Osteocyte (in vitro differentiated cells): ENCODE data around the gene UGT1A7. TPM values are rescaled to one million over a fixed set of nuclear protein-coding genes. Genes with fewer than 3 reads are reported as not detected.
"Not testable (repeated sequence)": the region's sequence is repeated elsewhere in the genome, so short reads cannot be mapped to it uniquely, and the experiment has no call there.

Source experiments
- DNase-seq: peaks from one replicate; pipeline ENCODE4 v3.0.0; 2021; ENCODE audit warnings: mixed read lengths; ENCODE audit not compliant: unreplicated experiment; ENCODE audit errors: extremely low spot score
- H3K27ac Mint-ChIP-seq: one replicate; pipeline ENCODE4 v1.8.0; 2021; ENCODE audit warnings: mild to moderate bottlenecking, mixed read lengths; ENCODE audit not compliant: unreplicated experiment
- H3K27me3 Mint-ChIP-seq: one replicate; pipeline ENCODE4 v1.8.0; 2021; ENCODE audit warnings: mixed read lengths; ENCODE audit not compliant: unreplicated experiment
- H3K36me3 Mint-ChIP-seq: one replicate; pipeline ENCODE4 v1.8.0; 2021; ENCODE audit warnings: mixed read lengths; ENCODE audit not compliant: unreplicated experiment
- H3K4me1 Mint-ChIP-seq: one replicate; pipeline ENCODE4 v1.8.0; 2021; ENCODE audit warnings: mixed read lengths; ENCODE audit not compliant: unreplicated experiment
- H3K4me3 Mint-ChIP-seq: one replicate; pipeline ENCODE4 v1.8.0; 2021; ENCODE audit warnings: mild to moderate bottlenecking, moderate library complexity, mixed read lengths; ENCODE audit not compliant: unreplicated experiment
- H3K9me3 Mint-ChIP-seq: one replicate; pipeline ENCODE4 v1.8.0; 2021; ENCODE audit warnings: mixed read lengths; ENCODE audit not compliant: unreplicated experiment
- total RNA-seq: library from RNA; stranded (reverse); gene quantifications from 2 replicates; pipeline ENCODE4 v1.2.1, GENCODE V29; 2021
- TF ChIP-seq, protein P1 (sequence below): fragments of 200-600 bp; sonication (generic); IDR thresholded peaks from 2 replicates; pipeline ENCODE4 v1.5.0; 2021; ENCODE audit warnings: antibody characterized with exemption, mild to moderate bottlenecking, moderate library complexity

Gene UGT1A7
- total RNA-seq, 1 donor from 2014 or later, result not detected

DNA sequence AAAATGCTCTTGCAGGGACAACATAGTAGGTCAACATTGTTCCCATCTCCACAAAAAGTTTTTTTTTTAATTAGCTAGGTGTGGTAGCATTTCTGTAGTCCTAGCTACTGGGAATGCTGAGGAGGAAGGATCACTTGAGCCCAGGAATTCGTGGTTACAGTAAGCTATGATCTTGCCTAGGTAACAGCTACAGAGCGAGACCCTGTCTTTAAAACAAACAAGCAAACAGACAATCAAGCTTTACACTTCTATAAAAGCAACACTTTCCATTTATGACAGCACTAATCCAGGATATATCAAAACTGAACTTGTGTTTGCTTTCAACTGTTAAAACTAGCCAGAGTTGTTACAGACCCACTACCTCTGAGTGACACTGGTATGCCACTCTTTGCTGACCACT is 59.2 kb downstream of the UGT1A7 start:
- Mint-ChIP-seq H3K27ac (no peak overlapping the region), H3K36me3 (no peaks in the 10 kb centered on the region), H3K4me3 (no peak overlapping the region), H3K9me3 (no peaks in the 10 kb centered on the region), H3K27me3 (peaks cover 58% of the 10 kb centered on the region), H3K4me1 (no peaks in the 10 kb centered on the region)
- TF ChIP-seq, protein P1, sequence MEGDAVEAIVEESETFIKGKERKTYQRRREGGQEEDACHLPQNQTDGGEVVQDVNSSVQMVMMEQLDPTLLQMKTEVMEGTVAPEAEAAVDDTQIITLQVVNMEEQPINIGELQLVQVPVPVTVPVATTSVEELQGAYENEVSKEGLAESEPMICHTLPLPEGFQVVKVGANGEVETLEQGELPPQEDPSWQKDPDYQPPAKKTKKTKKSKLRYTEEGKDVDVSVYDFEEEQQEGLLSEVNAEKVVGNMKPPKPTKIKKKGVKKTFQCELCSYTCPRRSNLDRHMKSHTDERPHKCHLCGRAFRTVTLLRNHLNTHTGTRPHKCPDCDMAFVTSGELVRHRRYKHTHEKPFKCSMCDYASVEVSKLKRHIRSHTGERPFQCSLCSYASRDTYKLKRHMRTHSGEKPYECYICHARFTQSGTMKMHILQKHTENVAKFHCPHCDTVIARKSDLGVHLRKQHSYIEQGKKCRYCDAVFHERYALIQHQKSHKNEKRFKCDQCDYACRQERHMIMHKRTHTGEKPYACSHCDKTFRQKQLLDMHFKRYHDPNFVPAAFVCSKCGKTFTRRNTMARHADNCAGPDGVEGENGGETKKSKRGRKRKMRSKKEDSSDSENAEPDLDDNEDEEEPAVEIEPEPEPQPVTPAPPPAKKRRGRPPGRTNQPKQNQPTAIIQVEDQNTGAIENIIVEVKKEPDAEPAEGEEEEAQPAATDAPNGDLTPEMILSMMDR, result no peak
- no peak for DNase-seq

DNA sequence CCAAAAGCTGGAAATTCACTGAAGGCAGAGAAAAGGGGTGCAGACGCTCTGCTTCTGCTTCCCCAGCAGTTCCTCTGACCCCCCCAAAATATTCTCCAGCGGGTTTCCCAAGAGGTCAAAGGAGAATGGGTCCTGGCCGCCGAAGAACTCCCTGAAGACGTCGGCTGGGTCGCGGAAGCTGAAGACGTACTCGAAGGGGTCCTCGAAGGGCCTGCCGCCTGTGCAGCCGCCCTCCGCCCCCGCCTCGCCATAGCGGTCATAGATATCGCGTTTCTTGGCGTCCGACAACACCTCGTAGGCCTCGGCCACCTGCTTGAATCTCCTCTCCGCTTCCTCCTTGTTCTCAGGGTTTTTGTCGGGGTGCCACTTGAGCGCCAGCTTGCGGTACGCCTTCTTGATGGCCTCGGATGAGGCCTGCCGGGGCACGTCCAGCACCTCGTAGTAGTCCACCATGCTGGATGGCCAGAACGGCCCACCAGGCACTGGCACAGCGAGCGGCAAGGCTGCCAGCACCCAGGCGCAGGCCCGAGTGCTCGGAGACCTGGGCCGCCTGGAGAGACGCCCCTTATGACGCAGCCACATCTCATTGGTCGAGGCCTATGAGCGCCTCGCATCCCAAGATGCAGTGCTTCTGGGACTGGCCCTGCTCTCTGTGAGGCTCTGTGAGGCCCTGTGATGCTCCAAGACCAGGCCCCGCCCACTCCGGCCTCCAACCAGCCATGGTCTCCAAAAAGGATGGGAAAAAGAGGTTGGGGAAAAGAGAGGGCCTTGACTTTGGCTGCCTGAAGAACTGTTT is 62.0 kb downstream of the UGT1A7 start:
- Mint-ChIP-seq H3K27me3 (peaks cover 56% of the 10 kb centered on the region), H3K9me3 (no peaks in the 10 kb centered on the region), H3K4me3 (no peak overlapping the region), H3K27ac (no peak overlapping the region), H3K4me1 (no peaks in the 10 kb centered on the region), H3K36me3 (no peaks in the 10 kb centered on the region)
- DNase-seq, result no peak
- TF ChIP-seq, protein P1, result no peak

DNA sequence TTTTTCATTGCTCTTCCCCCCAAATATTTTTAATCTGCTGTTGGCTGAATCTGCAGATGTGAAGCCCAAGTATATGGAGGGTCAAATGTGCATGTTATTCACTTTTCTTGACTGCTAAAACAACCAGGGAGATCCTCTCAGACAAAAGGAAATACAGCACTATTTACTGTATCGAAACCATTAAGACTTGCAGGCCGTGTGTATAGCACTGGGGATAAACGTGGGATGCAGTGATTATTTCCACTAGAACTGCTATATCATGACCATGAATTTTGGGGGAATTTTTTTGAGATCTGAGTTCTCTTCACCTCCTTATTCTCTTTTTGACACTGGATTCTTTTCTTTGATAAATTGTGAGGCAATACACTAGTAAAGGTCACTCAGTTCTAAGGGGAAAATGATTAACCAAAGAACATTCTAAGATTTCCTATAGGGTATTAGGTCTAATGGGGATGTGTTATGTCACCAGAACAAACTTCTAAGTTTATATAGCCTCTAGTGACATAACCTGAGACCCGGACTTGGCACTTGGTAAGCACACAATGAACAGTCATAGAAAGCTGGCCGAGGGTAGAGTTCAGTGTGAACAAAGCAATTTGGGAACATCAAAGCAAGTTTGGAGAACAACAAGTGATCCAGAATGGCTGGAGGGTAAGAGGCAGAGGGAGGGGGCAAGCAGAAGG is 63.5 kb downstream of the UGT1A7 start:
- TF ChIP-seq, protein P1, result no peak
- Mint-ChIP-seq H3K27ac (no peak overlapping the region), H3K27me3 (peaks cover 61% of the 10 kb centered on the region), H3K4me3 (no peak overlapping the region), H3K36me3 (no peaks in the 10 kb centered on the region), H3K4me1 (no peaks in the 10 kb centered on the region), H3K9me3 (peaks cover 5% of the 10 kb centered on the region)
- DNase-seq, result no peak

DNA sequence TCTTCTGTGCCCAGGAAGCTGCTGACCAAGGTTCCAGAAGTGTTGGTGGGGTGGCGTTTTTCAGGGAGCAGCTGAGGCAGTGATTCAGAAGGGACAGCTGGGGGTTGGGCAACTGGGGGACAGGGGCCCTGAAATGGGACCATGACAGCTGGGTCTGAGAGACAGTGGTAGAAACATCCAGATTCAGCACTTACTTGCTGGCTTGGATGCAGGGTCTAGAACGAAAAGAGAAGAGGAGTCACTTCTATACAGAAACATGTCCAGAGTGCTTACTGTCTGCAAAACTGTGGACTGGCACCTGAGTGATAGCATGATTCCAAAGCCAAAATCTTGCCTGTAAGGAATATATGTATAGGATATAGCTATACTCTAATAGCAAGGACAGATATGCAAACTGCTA is 64.1 kb downstream of the UGT1A7 start:
- not testable (repeated sequence) for DNase-seq, H3K27ac Mint-ChIP-seq, H3K4me3 Mint-ChIP-seq, H3K9me3 Mint-ChIP-seq, H3K36me3 Mint-ChIP-seq, H3K4me1 Mint-ChIP-seq
- peaks cover 57% of the 10 kb centered on the region for H3K27me3 Mint-ChIP-seq

DNA sequence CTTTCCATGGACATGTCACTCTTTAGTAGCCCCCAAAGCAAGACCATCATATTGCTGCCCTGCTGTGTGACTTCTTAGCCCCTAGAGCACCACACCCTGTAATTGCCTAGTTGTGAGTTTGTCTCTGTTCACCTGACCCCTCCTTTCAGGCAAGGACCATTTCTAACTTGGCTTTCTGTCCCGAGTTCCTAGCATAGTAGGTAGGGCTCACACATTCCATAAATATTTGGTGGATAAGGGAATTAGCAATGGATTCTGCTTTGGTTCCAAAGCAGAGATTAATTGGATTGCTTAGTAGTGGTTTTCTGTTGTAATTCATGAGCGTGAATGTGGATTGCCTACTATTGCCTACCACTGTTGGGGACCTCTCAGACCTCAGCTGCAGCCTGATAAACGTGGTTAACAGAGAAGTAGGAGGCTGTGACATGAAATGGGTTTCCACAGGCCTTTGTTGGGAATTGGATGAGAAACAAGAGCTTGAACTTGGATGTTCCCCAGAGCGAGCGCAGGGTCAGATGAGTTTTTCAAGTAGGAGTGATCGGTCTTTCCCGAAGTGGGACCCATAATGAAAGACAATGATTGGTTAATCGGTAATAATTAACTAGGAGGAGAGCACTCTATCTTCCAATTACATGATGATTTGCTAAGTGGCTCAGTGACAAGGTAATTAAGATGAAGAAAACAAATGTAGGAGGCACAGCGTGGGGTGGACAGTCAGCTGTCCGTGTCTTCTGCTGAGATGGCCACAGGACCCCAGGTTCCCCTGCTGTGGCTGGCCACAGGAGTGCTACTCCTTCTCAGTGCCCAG is 65.0 kb downstream of the UGT1A7 start:
- Mint-ChIP-seq H3K4me1 (peaks cover 1% of the 10 kb centered on the region), H3K36me3 (no peaks in the 10 kb centered on the region), H3K27me3 (peaks cover 56% of the 10 kb centered on the region), H3K4me3 (no peak overlapping the region), H3K9me3 (peaks cover 6% of the 10 kb centered on the region), H3K27ac (no peak overlapping the region)
- no peak for DNase-seq
- TF ChIP-seq, protein P1, result no peak
